ENCODE measurements around the gene ALOX5AP.
"Not testable (repeated sequence)": the region's sequence is repeated elsewhere in the genome, so short reads cannot be mapped to it uniquely, and the experiment has no call there.

Gene ALOX5AP

GRCh38 chr13:30746791-30747190 lies 11.4 kb downstream of the ALOX5AP start:
- Histone ChIP-seq H3K27me3 (replicated peaks; ENCODE audit: control insufficient read depth, insufficient read depth, low read length) (no peaks in the 10 kb centered on the region), H3K4me3 (replicated peaks; ENCODE audit: low read depth, low read length) (no peak overlapping the region), H3K36me3 (ENCODE audit: control insufficient read depth, insufficient read depth, low read length) (no peaks in the 10 kb centered on the region)
- TF ChIP-seq CTCF (IDR thresholded peaks at IDR 0.05; ENCODE audit: insufficient read depth, low read length, poor library complexity, severe bottlenecking), result no peak
- DNase-seq (ENCODE audit: extremely low read depth, insufficient read length), result no peak

GRCh38 chr13:30747845-30748244 lies 12.5 kb downstream of the ALOX5AP start:
- H3K4me3 ChIP-seq (replicated peaks; ENCODE audit: low read depth, low read length); H3K27me3 ChIP-seq (replicated peaks; ENCODE audit: control insufficient read depth, insufficient read depth, low read length); H3K36me3 ChIP-seq (ENCODE audit: control insufficient read depth, insufficient read depth, low read length); DNase-seq (ENCODE audit: extremely low read depth, insufficient read length): not testable (repeated sequence)

- no peak for TF ChIP-seq CTCF (IDR thresholded peaks at IDR 0.05; ENCODE audit: insufficient read depth, low read length, poor library complexity, severe bottlenecking)
Measured at GRCh38 chr13:30748717-30749116, 13.4 kb downstream of the ALOX5AP start.

GRCh38 chr13:30750036-30750435 lies 14.7 kb downstream of the ALOX5AP start:
- Histone ChIP-seq H3K27me3 (replicated peaks; ENCODE audit: control insufficient read depth, insufficient read depth, low read length) (no peaks in the 10 kb centered on the region), H3K36me3 (ENCODE audit: control insufficient read depth, insufficient read depth, low read length) (no peaks in the 10 kb centered on the region), H3K4me3 (replicated peaks; ENCODE audit: low read depth, low read length) (no peak overlapping the region)
- no peak for TF ChIP-seq CTCF (IDR thresholded peaks at IDR 0.05; ENCODE audit: insufficient read depth, low read length, poor library complexity, severe bottlenecking)
- DNase-seq (ENCODE audit: extremely low read depth, insufficient read length), result no peak

More at GRCh38 chr13:30748717-30749116, 13.4 kb downstream of the ALOX5AP start:
- DNase-seq (ENCODE audit: extremely low read depth, insufficient read length), result no peak
- Histone ChIP-seq H3K27me3 (replicated peaks; ENCODE audit: control insufficient read depth, insufficient read depth, low read length) (no peaks in the 10 kb centered on the region), H3K36me3 (ENCODE audit: control insufficient read depth, insufficient read depth, low read length) (no peaks in the 10 kb centered on the region), H3K4me3 (replicated peaks; ENCODE audit: low read depth, low read length) (no peak overlapping the region)

GRCh38 chr13:30751183-30751933 lies 16.0 kb downstream of the ALOX5AP start:
- no peak for TF ChIP-seq CTCF (IDR thresholded peaks at IDR 0.05; ENCODE audit: insufficient read depth, low read length, poor library complexity, severe bottlenecking)
- no peaks in the 10 kb centered on the region for H3K27me3 ChIP-seq (replicated peaks; ENCODE audit: control insufficient read depth, insufficient read depth, low read length)
- no peak overlapping the region for H3K4me3 ChIP-seq (replicated peaks; ENCODE audit: low read depth, low read length)
- H3K36me3 ChIP-seq (ENCODE audit: control insufficient read depth, insufficient read depth, low read length), result no peaks in the 10 kb centered on the region
- no peak for DNase-seq (ENCODE audit: extremely low read depth, insufficient read length)

GRCh38 chr13:30752201-30752797 lies 17.0 kb downstream of the ALOX5AP start:
- no peak for DNase-seq (ENCODE audit: extremely low read depth, insufficient read length)
- H3K36me3 ChIP-seq (ENCODE audit: control insufficient read depth, insufficient read depth, low read length), result no peaks in the 10 kb centered on the region
- no peak overlapping the region for H3K4me3 ChIP-seq (replicated peaks; ENCODE audit: low read depth, low read length)
- no peak for TF ChIP-seq CTCF (IDR thresholded peaks at IDR 0.05; ENCODE audit: insufficient read depth, low read length, poor library complexity, severe bottlenecking)
- no peaks in the 10 kb centered on the region for H3K27me3 ChIP-seq (replicated peaks; ENCODE audit: control insufficient read depth, insufficient read depth, low read length)
